KMS-11 (cell line): ENCODE results near the gene OTC.

Experiments used
- H2AFZ ChIP-seq: fragments of 200-600 bp; sonication (generic); 2 replicates; pipeline ENCODE4 v1.6.1; 2016; ENCODE audit warnings: antibody characterized with exemption, mixed run types, low read depth
- H3K27ac ChIP-seq: fragments of 200-600 bp; sonication (generic); 2 replicates; pipeline ENCODE4 v1.6.1; 2016; ENCODE audit warnings: mild to moderate bottlenecking, mixed run types
- H3K27me3 ChIP-seq: fragments of 200-600 bp; sonication (generic); 2 replicates; pipeline ENCODE4 v1.6.1; 2017; ENCODE audit warnings: mild to moderate bottlenecking, low read depth, mixed run types, moderate library complexity; ENCODE audit not compliant: insufficient read depth
- H3K36me3 ChIP-seq: fragments of 200-600 bp; sonication (generic); 2 replicates; pipeline ENCODE4 v1.6.1; 2017; ENCODE audit warnings: mild to moderate bottlenecking, mixed run types; ENCODE audit not compliant: insufficient read depth
- H3K4me1 ChIP-seq: fragments of 200-600 bp; sonication (generic); 2 replicates; pipeline ENCODE4 v1.6.1; 2016; ENCODE audit warnings: mild to moderate bottlenecking, low read depth, mixed run types; ENCODE audit not compliant: poor library complexity, severe bottlenecking
- H3K4me2 ChIP-seq: fragments of 200-600 bp; sonication (generic); 2 replicates; pipeline ENCODE4 v1.7.0; 2016; ENCODE audit warnings: mild to moderate bottlenecking, mixed run types
- H3K4me3 ChIP-seq: fragments of 200-600 bp; sonication (generic); IDR thresholded peaks from 2 replicates; pipeline ENCODE4 v1.6.1; 2017; ENCODE audit warnings: low read depth, low read length, mixed read lengths; ENCODE audit not compliant: insufficient read depth
- H3K79me2 ChIP-seq: fragments of 200-600 bp; sonication (generic); 2 replicates; pipeline ENCODE4 v1.6.1; 2016; ENCODE audit warnings: low read depth, mixed run types; ENCODE audit not compliant: insufficient read depth
- H3K9ac ChIP-seq: fragments of 200-600 bp; sonication (generic); 2 replicates; pipeline ENCODE4 v1.6.1; 2016; ENCODE audit warnings: mild to moderate bottlenecking, mixed run types
- H4K20me1 ChIP-seq: fragments of 200-600 bp; sonication (generic); 2 replicates; pipeline ENCODE4 v1.6.1; 2016; ENCODE audit warnings: mild to moderate bottlenecking, mixed run types; ENCODE audit not compliant: insufficient read depth
- TF ChIP-seq, protein P1 (sequence below): fragments of 200-600 bp; sonication (generic); conservative IDR thresholded peaks from 2 replicates; pipeline ENCODE4 v1.6.1; 2017; ENCODE audit warnings: low read depth, mild to moderate bottlenecking, antibody characterized with exemption, low read length, moderate library complexity, mixed read lengths

The OTC gene

DNA sequence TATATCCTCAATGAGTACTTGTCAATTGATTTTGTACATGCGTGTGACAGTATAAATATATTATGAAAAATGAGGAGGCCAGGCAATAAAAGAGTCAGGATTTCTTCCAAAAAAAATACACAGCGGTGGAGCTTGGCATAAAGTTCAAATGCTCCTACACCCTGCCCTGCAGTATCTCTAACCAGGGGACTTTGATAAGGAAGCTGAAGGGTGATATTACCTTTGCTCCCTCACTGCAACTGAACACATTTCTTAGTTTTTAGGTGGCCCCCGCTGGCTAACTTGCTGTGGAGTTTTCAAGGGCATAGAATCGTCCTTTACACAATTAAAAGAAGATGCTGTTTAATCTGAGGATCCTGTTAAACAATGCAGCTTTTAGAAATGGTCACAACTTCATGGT is at the start of gene OTC:
Gene OTC (plus strand): TSS at position 243 of the 400 bp plus-strand sequence. CDS start 93 bp downstream, at position 336.
- no peaks in the 10 kb centered on the region for H3K27me3 ChIP-seq
- H3K9ac ChIP-seq, result no peak within 1 kb of the TSS
- no peaks in the 10 kb centered on the region for H3K4me1 ChIP-seq
- no peaks in the 10 kb centered on the region for H4K20me1 ChIP-seq
- H3K36me3 ChIP-seq, result no peaks in the 10 kb centered on the region
- no peak within 1 kb of the TSS for H3K27ac ChIP-seq
- no peaks in the 10 kb centered on the region for H3K79me2 ChIP-seq
- no peak within 1 kb of the TSS for H2AFZ ChIP-seq
- no peak within 1 kb of the TSS for H3K4me3 ChIP-seq
- H3K4me2 ChIP-seq, result no peak within 1 kb of the TSS
- TF ChIP-seq, protein P1, sequence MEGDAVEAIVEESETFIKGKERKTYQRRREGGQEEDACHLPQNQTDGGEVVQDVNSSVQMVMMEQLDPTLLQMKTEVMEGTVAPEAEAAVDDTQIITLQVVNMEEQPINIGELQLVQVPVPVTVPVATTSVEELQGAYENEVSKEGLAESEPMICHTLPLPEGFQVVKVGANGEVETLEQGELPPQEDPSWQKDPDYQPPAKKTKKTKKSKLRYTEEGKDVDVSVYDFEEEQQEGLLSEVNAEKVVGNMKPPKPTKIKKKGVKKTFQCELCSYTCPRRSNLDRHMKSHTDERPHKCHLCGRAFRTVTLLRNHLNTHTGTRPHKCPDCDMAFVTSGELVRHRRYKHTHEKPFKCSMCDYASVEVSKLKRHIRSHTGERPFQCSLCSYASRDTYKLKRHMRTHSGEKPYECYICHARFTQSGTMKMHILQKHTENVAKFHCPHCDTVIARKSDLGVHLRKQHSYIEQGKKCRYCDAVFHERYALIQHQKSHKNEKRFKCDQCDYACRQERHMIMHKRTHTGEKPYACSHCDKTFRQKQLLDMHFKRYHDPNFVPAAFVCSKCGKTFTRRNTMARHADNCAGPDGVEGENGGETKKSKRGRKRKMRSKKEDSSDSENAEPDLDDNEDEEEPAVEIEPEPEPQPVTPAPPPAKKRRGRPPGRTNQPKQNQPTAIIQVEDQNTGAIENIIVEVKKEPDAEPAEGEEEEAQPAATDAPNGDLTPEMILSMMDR, result no peak

DNA sequence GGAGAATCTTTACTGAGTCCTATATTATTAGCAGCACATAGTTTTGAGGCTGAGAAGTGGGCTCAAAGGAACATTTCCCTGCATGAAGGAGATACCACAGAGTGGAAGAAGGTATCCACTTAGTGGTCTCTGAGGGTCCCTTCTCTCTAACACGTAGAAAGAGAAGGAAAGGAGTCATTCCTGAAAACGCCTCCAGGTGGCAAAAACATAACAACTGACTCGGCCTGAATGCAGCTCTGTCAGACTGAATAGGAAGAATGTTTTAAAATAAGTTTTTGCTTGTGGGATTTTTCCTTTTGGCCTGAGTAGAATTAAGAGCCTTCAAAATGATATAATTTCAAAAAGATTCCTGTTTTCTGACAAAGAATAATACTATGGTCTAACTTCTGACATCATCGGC is 48.4 kb upstream of the OTC start:
- H4K20me1 ChIP-seq, result no peaks in the 10 kb centered on the region
- H3K27ac ChIP-seq, result no peak overlapping the region
- H3K4me1 ChIP-seq, result no peaks in the 10 kb centered on the region
- H2AFZ ChIP-seq, result no peak overlapping the region
- no peak overlapping the region for H3K4me2 ChIP-seq
- no peaks in the 10 kb centered on the region for H3K36me3 ChIP-seq
- no peaks in the 10 kb centered on the region for H3K79me2 ChIP-seq
- TF ChIP-seq, protein P1, result no peak
- no peak overlapping the region for H3K9ac ChIP-seq
- no peak overlapping the region for H3K4me3 ChIP-seq
- H3K27me3 ChIP-seq, result no peaks in the 10 kb centered on the region

DNA sequence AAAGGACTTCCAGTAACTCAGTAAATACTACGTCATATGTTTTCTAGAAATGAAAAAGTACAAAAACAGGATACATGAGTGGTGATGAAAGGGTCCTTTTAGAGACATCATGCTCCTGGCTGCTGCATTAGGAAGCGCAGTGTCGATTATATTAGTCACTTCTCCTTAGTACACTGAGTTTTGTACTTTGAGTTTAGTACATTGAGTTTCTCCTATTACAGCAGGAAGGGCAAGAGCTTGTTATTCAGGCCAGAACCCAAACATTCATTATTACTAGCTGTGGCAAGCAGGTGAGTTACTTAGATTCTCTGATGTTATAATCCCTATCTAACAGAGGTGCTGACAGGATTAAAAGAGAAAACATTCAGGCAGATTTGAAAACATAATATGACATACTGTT is 46.4 kb upstream of the OTC start:
- no peaks in the 10 kb centered on the region for H3K4me1 ChIP-seq
- no peak overlapping the region for H2AFZ ChIP-seq
- no peaks in the 10 kb centered on the region for H4K20me1 ChIP-seq
- no peak overlapping the region for H3K9ac ChIP-seq
- H3K79me2 ChIP-seq, result no peaks in the 10 kb centered on the region
- H3K36me3 ChIP-seq, result no peaks in the 10 kb centered on the region
- TF ChIP-seq, protein P1, result no peak
- no peak overlapping the region for H3K4me3 ChIP-seq
- H3K4me2 ChIP-seq, result no peak overlapping the region
- no peaks in the 10 kb centered on the region for H3K27me3 ChIP-seq
- no peak overlapping the region for H3K27ac ChIP-seq

DNA sequence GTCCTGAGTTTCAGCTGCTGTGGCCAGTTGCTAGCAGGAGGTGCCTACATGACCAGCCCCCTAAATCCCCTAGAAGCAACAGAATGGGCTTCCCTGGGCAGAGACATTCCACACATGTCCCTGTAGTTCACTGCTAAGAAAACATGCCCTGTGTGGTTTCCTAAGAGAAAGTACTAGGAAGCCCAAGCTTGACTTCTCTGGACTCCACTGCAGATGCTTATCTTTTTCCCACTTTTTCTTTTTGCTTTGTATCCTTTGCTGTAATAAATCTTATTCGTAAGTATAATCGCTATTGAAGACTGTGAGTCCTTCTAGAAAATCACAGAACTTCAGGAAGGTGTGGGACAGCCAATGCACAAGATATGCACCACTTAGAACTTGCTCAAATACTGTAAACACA is 40.7 kb upstream of the OTC start:
- no peaks in the 10 kb centered on the region for H3K4me1 ChIP-seq
- no peak overlapping the region for H3K4me2 ChIP-seq
- TF ChIP-seq, protein P1, result no peak
- H3K79me2 ChIP-seq, result no peaks in the 10 kb centered on the region
- H3K36me3 ChIP-seq, result no peaks in the 10 kb centered on the region
- no peak overlapping the region for H3K9ac ChIP-seq
- H2AFZ ChIP-seq, result no peak overlapping the region
- no peak overlapping the region for H3K4me3 ChIP-seq
- no peaks in the 10 kb centered on the region for H3K27me3 ChIP-seq
- no peaks in the 10 kb centered on the region for H4K20me1 ChIP-seq
- H3K27ac ChIP-seq, result no peak overlapping the region
